HG03060 (cell line): ENCODE results near the gene SFI1.
"Not testable (repeated sequence)": the region's sequence is repeated elsewhere in the genome, so short reads cannot be mapped to it uniquely, and the experiment has no call there.

Experiments
- ATAC-seq: cut with Tn5 transposase; IDR thresholded peaks from one replicate; pipeline ENCODE4 v1.9.1; 2021; ENCODE audit warnings: low read depth, moderate number of reproducible peaks; ENCODE audit not compliant: unreplicated experiment

The SFI1 gene

GRCh38 chr22:31660860-31661341, 164.6 kb downstream of the SFI1 start:
- not testable (repeated sequence) for ATAC-seq

- ATAC-seq, result peak; percentile 80
These were observed 165.7 kb downstream of the SFI1 start, which contains the start of gene PISD for GRCh38 chr22:31661851-31662667. Gene PISD (minus strand): TSS chr22:31662215. CDS start chr22:31662208, 7 bp downstream.

- no peak for ATAC-seq
These were observed 166.3 kb downstream of the SFI1 start for GRCh38 chr22:31662668-31663037.
